ENCODE data around the gene MST1R.

Gene MST1R

DNA sequence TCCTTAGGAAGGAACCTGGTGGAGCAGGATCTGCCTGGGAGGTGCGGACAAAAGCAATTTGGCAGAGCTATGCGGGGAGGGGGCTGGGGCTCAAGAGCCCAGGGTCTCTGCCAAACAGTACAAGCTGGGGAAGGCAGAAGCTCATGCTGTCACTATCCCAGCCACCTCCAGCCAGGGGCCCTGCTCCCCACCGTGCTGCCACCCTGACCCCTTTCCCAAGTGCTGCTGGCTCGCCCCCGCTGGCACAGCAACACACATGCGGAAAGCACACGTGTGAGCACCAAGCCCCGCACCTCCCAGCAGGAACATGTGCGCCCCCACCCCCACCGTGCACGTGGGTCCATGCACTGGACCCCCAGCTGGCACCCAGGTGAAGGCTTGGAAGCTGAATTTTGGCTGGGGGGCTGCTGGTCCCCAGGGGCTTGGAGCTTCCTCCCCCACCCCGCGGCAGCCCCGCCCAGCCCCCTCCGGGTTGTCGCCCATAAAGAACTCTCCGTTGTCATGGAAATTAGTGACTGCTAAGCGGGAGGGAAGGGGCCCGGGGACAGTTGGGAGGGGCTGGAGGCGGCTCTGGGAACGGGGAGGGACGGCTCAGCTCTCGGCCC is 34.7 kb downstream of the MST1R start:
- H3K4me3 ChIP-seq (ENCODE audit: low read depth, low read length) = no peak overlapping the region
- TF ChIP-seq, protein P1, sequence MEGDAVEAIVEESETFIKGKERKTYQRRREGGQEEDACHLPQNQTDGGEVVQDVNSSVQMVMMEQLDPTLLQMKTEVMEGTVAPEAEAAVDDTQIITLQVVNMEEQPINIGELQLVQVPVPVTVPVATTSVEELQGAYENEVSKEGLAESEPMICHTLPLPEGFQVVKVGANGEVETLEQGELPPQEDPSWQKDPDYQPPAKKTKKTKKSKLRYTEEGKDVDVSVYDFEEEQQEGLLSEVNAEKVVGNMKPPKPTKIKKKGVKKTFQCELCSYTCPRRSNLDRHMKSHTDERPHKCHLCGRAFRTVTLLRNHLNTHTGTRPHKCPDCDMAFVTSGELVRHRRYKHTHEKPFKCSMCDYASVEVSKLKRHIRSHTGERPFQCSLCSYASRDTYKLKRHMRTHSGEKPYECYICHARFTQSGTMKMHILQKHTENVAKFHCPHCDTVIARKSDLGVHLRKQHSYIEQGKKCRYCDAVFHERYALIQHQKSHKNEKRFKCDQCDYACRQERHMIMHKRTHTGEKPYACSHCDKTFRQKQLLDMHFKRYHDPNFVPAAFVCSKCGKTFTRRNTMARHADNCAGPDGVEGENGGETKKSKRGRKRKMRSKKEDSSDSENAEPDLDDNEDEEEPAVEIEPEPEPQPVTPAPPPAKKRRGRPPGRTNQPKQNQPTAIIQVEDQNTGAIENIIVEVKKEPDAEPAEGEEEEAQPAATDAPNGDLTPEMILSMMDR (IDR thresholded peaks at IDR 0.05; ENCODE audit: borderline replicate concordance, insufficient read depth, low read depth, low read length) = no peak

DNA sequence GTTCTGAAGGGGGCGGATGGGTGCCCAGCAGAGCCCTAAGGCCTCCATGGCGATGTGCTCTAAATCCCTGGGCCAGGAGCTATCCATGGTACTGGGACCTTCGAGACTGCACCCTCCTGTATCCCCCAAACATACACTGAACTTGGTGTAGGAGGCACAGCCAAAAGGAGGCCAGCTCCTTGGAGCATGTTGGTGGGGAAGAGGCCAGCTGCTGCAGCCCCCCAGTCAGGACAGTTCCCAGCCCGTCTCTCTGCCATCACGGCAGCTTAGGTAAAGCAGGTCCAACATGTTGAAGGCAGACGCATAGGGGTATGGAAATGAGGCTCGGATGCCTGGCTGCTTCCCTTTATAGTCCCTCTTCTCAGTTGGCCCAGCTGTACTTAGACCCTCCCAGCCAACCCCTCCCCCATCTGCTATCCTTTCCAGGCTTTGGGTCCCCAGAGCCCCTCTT is 35.8 kb downstream of the MST1R start:
- TF ChIP-seq, protein P1 (IDR thresholded peaks at IDR 0.05; ENCODE audit: borderline replicate concordance, insufficient read depth, low read depth, low read length) = no peak

DNA sequence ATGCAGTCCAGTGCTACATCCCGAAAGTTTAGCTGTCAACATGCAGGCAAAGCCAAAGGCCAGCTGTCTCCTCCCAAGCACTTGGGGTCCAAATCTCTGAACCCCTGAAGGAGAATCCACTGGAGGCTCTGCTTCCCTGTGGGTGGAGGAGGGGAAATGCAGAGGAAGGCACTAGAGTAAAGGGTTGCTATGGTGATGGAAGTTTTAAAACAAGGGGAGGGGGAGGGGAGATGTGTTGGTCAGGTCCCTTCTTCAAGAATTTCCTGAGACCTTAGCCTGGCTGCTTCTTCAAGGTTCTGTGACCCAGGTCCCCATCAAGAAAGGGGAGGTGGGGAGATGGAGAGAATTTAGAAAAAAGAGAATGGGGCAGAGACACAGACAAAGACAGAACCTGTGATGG is 36.3 kb downstream of the MST1R start:
- H3K4me3 ChIP-seq (ENCODE audit: low read depth, low read length) = no peak overlapping the region
- TF ChIP-seq, protein P1 (IDR thresholded peaks at IDR 0.05; ENCODE audit: borderline replicate concordance, insufficient read depth, low read depth, low read length) = no peak

More for the DNA sequence above, 35.8 kb downstream of the MST1R start:
- H3K4me3 ChIP-seq (ENCODE audit: low read depth, low read length) = no peak overlapping the region

DNA sequence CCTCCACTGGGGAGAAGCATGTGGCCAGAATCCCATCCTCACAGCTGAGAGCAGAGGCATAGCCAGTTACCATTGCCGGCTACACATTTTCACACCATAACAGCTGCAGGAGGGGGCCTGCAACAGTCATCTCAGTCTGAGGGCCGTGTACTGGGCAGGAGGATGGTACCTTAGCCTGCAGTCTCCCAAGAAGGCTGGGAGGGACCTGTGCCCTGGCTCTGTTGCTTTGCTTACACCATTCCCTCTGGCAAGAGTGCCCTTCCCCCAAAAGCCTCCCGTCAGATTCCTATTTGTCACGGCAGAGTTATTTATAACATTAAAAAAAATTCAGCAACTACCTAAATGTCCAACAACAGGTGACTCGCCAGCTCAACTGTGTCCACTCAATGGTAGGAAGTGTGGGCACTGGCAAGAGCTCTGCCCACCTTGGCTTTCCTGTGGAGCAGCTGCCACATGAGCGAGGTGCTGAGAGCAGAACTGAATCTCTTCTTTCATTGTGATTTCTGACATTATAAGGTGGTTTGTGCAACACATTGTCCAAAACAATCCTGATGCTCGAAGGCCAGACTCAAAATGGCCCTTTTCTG is 38.4 kb downstream of the MST1R start:
- TF ChIP-seq, protein P1 (IDR thresholded peaks at IDR 0.05; ENCODE audit: borderline replicate concordance, insufficient read depth, low read depth, low read length) = no peak

DNA sequence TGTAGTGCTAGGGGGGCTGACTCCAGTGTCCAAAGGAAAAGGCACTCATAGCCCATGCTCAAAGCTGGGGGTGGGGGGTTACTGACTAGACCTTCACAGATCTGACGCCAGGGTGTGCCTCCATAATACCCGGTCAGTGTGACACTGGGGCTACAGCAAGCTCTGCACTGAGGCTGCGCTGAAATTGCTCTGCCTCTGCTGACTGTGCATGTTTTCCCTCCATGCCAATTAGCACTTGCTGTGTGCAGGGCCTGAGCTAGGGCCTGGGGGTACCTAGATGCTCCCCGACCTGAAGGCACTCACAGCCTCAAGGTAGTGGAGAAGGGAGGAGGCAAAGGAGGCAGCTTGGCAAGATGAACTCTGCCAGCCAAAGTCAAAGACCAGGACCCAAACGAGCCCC is 39.2 kb downstream of the MST1R start:
- TF ChIP-seq, protein P1 (IDR thresholded peaks at IDR 0.05; ENCODE audit: borderline replicate concordance, insufficient read depth, low read depth, low read length) = no peak
- H3K4me3 ChIP-seq (ENCODE audit: low read depth, low read length) = no peak overlapping the region

More for the DNA sequence above, 38.4 kb downstream of the MST1R start:
- no peak overlapping the region for H3K4me3 ChIP-seq (ENCODE audit: low read depth, low read length)

DNA sequence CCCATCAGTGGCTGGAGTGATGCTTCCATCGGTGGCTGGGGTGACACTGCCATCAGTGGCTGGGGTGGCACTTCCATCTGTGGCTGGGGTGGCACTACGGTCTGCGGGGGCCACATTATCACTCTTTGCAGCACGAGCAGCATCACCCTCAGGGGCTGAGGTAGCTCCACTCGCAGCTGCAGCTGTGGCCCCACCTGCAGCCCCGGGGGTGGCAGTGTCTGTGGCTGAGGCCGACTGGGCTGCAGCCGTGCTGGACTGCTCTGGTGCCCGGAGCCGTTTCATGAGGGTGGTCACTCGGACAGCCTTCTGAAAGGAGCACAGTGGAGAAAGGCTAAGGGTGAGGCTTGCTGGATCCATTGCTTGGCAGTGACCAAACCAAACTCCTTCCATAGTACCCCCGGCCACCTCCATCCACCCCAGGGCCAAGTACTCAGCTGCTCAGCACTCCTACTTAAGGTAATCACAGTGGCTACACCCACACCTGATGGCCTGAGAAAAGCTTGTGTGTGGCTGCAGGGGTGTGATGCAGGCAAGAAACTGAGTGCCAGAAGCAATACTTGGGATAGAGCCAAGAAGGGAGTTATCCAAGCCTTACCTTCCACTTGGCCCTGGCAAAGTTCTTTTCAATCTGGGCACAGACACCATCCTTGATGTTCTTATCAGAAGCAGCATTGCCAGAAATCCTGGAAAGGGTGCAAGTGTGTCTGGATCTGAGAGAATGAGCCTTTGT is 43.9 kb downstream of the MST1R start:
- no peak overlapping the region for H3K4me3 ChIP-seq (ENCODE audit: low read depth, low read length)
- TF ChIP-seq, protein P1 (IDR thresholded peaks at IDR 0.05; ENCODE audit: borderline replicate concordance, insufficient read depth, low read depth, low read length) = no peak

All from GM12875 (cell line).